GM21526 (cell line): ENCODE results near the gene CD180.

ENCODE experiments used
- ATAC-seq: cut with Tn5 transposase; IDR thresholded peaks from one replicate; pipeline ENCODE4 v1.9.1; 2021; ENCODE audit warnings: moderate library complexity; ENCODE audit not compliant: unreplicated experiment, low FRiP score

CD180 gene

DNA sequence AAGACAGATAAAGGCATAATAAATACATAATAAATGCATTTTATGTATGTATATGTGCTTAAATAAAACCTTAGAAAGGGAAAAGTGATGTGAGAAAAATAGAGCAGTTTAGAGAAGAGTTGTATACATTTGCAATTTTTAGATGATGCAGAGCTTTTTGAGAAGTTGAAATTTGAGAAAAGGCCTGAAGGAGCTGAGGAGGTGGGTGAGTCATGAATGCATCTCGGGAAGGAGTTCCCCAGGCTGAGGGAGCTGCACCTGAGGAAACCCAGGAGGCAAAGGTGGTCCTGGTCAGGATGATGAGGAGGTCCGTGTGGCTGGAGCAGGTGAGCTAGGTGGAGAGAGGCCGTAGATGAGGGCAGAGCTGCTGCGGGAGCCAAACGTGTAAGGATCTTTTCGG is 17.4 kb upstream of the CD180 start:
- no peak for ATAC-seq

DNA sequence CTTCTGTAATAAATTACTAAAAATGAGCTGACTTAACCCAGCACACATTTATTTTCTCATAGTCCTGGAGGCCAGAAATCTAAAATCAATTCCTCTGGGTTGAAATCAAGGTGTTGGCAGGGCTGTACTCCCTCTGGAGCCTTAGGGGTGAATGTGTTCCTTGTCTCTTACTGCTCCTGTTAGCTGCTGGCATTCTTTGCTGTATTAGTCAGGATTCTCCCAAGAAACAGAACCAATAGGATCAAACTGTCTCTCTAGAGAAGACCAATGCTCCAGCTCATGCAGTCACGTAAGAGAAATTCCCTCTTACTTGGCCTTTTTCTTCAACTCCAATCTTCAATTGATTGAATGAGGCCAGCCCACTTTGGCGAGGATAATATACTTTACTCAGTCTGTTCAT is 15.3 kb upstream of the CD180 start:
- no peak for ATAC-seq

DNA sequence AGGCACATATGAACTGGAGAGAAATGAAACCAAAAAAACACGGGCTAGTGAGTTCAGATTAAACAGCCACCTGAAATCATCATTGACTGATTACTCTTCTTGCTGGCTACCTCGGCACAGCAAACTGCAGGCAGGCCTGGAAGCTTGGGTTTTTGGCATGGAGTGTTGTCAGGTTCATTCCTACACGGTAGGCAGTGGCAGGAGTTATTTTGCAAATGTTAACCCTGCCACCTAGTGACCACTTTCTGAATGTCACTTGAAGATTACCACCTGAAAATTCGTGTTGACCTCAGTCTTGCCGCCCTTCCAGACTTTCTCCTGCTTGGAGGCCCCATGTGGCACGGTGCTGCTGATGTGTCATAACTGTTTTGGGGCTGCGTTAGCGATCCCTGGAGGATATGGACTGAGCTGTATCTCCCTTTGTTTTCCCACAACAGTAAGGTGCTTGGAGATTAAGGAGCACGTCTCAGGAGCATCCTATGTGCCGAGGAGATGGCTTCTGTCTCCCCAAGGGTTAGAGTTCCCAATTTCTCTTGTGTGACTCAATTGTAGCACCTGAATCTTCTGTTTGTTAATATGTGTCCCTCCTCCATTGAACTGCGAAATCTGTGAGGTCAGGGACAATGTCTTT is 12.7 kb upstream of the CD180 start:
- no peak for ATAC-seq

DNA sequence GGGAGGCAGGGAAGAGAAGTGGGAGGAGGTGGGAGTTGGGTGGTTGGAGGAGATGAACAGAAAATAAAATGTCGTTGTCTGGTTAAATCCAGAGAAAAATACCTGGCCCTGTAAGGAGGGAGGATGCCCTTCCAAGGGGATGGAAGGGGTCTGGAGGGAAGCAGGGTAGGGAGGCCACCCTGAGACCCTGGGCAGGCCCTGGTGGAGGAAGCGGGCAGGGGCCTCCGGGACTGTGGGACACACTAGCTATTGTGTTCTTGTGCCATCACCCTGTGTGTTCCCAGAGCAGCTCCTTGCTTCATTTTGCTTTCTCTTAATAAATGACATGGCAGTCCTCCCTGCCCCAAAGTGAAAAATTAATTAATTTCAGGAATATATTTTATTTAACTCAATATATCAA is 11.8 kb upstream of the CD180 start:
- no peak for ATAC-seq

DNA sequence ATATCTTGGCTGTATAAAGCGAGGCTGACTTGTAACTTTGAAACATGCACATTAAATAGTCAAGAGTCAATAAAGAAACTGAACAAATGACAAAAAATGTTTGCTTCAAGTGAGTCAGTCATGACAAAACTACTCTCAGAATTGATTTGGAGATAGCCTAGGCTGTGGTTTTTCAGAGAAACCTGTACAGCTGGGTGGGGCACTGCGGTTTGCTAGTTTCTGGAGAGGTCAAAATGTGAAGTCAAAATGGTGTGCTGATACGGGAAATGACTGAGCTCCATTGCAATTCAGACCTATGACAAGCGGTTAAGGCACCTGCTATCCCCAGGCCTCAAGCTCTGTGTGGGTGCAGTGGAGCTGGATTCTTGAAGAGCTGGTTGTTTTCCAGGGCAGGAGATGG is 10.3 kb upstream of the CD180 start:
- peak; percentile 82 for ATAC-seq

DNA sequence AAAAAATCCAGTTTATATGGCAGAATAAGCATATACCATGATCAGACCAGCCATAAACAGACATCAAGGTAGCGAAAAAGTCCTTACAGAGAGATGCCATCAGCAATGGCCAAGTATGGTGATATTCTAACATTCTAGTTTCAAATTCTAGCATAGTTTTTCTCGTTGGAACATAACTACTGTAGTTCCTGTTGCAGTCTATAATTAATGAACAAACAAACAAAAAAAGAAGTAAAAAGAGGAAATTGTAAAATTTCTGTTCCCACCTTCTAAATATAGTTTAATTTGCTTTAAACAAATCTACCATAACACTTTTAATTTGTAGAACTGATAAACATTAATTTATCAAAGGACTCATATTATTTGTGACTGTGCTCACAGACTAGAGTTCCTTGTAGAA is 9.9 kb upstream of the CD180 start:
- no peak for ATAC-seq

DNA sequence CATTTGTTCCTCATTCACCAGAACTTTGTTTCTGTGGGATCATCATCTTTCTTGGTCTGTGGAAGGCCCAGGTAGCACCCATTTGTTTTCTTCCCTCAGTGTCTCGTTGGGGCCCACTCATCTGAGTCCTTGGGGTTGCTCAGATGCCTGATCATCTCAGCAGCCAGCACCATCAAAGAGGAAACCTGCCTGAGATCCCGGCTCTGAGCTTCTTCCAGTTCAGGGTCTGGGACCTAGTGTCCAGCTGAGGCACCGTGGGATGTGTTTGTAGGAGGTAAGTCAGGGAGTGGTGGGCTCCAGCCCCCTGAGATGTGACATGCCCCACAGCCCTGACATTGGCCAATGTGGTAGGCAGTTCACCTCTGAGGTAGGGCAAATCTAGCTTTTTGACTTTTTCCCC is 9.4 kb upstream of the CD180 start:
- no peak for ATAC-seq

DNA sequence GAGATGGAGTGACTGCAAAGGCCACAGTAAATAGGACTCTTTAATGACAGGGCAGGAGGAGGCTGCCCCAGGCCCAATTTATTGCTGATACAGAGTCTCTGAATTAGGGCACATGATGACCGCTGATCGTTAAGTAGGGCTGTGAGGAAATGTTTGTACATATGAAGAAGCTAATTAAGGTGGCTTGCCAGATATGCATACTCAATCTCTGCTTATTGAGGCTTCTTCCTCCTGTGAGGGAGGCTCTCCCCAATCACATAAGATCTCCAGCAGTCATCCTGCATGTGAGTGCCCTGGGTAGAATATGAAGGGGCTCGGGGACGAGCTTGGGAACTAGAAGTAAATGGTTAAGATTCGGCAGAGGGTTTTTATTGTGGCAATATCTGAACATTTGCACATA is 8.2 kb upstream of the CD180 start:
- ATAC-seq, result no peak

DNA sequence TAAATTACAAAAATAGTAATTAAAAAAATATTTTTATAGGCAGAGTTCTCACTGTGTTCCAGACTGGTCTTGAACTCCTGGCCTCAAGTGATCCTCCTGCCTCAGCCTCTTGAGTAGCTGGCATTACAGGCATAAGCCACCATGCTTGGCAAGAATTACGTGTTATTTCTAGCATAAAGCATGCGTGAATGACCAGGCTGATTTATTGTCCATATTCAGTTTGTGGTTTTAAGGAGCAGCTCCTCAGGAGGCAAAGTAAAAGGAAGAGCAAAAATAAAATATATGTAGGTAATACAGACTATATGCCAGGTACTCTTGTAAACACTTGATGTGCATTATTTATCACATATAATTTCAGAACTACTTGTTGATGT is 7.1 kb upstream of the CD180 start:
- ATAC-seq, result no peak

DNA sequence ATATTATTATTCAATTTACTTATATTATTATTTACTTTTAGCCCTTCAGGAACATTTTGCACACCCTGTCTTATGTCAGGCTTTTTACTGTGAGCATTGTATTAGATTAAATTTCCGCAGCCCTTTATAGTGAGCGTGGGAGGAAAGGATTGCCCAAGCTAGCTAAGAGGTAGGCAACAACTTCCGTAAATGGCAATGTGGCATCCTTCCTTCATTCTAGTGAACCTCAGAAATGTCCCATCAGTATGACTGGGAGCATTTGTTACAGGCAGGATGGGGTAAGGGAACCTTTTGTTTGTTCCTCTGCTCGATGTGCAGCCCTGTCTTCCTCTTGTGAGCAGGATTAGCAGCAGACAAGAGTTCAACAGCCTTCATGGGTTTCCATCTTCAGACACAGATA is 6.2 kb upstream of the CD180 start:
- ATAC-seq, result no peak

DNA sequence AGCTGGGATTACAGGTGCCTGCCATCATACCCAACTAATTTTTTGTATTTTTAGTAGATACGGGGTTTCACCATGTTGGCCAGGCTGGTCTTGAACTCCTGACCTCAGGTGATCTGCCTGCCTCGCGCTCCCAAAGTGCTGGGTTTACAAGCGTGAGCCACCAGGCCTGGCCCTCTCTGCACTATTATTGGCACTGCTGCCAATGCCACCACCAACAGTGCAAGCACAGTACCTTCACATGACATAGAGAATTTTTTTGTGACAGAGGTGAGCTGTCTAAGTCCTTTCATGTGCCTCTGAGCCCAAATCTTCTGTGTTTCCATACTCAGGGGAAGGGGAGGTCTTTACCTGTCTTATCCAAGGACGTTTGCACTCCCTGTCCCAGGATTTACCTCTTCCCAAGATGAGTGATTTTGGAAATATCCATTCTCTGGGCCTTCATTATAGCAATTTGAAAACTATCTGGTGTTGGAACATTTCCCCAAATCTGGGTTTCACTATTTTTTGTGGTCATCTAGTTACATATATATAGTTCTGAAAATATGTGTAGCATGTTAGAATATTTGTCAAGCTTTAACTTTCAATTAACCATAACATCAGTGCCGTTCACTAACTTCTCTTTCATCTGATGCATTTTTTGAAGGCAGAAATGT is 5.4 kb upstream of the CD180 start:
- no peak for ATAC-seq

DNA sequence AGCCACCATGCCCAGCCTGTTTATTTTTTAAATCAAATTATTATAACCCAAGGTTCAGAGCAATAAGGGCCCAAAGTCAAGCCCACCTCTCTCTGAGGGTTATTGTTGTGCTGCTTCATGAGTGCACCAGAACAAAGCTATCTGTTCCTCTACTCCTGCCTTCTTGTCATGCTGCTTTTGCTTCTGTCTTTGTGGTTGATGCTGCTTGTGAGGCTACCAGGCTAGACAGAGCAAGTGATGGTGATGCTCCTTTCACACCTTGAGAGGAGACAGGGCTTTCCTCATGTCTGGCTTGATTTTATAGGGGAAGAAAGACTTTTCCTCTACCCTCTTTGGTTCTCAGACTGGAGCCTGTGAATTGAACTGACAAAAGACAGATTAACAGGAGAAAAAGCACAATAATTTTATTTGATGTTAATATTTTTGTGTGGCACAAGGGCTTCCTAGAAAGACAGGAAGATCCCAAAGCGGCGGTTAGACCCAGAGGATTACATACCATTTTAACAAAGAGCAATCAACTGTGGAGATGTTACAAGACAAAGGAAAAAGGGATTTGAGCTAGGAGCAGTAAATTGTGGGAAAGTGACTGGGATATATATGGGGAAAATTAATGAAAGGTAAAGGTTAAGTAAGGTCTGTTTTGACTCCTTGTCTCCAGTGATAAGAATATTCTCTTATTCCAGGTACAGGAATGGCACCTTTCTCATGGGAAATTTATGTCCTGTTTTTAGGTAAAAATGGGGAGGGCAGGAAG is 4.4 kb upstream of the CD180 start:
- ATAC-seq, result no peak

DNA sequence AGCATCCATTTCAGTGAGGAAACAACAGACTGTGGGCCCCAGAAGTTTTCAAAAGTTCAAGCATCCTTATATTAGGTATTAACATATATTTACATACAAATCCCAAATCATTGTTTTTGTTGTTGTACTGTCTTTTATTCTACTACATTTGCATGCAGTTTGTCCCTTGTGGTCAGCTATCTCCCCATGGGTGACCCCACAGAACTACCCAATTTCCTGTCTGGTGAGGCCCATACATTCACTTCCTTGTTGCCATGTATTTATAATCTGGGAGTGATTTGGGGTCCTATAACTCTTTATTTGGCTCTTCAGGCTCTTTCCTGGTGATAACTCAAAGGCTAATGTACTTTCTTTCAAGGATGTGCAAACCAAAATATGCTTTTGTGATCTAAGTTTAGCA is 3.3 kb upstream of the CD180 start:
- no peak for ATAC-seq

DNA sequence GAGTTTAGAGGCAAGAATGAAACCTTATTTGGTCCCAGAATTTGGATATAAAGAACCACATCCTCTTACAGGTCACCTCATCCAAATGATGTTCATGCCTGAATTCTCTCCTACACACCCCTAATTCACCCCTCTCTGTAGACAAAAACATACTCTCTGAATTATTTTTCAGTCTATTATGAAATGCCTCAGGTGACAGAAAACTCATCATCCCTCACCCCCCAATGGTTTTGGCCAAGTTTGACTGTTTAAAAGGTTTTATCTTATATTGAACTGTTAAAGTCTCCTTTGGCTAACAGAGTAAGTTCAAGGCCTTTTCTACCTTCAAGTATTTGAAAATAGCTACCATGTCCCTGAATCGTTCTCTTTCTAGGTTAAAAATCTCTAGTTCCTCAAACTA is 2.3 kb upstream of the CD180 start:
- no peak for ATAC-seq

DNA sequence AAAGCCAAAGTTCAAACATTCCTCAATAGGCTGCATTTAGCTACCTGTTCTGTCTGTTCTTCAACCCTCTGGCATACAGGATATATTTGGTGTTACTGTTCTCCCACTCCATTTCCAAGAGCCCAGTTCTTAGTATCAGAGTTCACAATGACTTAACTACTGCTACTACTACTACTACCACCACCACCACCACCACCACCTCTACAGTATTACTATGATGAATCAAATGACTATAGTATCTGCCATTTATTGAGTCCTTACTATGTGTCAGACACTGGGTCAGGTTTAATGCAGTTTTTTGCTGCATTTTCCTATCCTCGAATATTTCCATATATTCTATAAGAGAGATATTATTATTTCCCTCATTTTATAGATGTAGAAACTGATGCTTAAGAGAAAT is 937 bp upstream of the CD180 start:
- no peak for ATAC-seq

DNA sequence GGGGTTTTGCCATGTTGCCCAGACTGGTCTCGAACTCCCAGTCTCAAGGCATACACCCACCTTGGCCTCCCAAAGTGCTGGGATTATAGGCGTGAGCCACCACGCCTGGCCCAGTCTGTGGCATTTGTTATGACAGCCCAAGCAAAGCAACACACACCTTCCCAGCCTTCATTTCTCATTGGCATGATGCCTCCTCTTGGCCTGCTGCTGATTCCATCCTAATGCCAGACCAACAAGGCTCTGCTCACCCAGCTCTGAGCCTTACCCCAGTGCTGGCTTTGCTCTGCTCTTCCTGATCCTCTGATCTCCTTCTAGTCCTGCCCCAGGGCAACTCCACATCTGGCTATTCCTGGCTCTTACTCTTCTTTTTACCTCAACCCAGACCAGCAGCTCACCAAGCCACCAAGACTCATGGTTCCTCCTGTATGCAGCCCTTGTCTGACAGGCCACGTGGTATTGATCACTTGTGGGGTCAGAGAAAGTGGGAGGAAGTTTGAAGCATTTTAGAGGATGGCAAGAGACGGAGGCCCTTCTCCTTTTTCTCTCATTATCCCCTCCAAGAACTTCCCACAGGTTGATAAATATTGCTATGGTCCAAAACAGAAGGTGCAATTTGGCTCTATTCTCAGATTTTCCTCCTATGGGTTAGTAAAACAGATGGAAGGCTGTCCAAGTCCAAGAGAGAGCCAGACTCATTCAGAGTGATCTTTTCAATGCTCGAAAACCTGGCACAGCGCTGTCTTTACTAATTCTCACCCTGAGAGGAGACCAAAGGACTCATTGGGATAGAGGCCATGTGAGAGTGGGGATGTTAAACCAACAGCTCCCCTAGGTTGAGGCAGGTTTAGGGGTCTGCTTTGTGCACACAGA is 958 bp downstream of the CD180 start:
- no peak for ATAC-seq

DNA sequence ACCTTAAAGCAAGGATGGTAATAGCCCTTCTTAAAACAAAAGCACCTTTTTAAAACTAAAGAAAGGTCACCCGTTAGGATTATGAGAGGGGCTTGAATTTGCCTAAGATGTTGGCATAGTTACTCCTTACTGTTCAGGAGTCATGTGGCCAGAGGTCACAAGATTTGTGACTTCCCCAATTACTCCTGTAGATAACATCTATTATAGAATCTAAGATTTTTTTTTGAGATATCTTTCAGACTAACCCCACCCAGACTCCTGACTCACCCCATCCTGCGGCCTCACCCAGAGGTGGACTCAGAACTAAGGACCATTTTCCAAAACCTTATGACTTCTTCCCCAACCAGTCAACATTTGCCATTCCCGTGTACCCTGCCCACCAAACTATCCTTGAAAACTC is 2.4 kb downstream of the CD180 start:
- no peak for ATAC-seq

DNA sequence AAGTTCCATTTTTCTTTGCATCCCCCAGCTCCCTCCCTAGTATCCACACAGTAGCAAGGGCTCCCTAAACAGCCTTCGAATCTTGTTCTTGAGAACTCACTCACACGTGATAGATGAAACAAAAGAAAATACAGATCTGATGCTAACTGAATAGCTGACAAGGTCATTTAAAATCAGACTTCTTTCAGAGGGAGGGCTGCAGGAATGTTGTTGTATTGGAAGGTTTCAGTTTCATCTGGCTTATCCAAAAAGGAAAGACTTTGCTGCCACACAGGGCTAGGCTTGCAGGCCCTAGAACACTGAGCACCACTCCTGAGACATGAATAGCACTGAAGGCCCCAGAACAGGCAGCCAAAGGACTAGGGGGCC is 3.2 kb downstream of the CD180 start:
- no peak for ATAC-seq

DNA sequence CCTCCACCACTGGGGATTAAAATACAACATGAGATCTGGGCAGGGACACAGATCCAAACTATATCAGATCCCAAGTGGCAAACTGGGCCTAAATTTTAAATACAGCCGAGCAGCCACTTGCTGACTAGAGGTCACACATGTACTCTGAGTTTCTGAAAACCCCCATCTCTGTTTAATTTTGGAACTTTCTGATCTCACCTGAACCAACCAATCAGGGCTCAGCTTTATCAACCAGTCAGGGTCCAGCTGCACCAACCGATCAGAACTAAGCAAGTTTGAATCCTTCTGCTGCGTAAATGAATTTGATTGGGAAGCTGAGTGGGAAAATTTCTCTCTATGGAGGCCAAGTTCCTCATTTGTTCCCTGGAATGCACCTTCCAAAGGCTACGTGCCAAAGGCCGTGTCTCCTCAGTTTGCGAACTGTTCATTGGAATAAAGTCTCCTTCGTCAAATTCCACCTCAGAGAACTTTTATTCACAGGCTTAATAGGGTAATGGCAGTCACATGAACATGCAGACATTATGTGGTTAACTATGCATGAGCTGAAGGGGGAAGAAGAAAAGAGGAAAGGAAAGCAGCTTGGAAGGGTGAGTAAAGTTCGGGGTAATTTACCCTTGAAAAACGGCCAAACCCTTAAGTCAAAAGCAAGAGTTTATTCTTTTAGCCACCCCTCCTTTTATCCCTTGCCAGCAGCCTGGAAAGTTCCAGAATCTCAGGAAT is 3.7 kb downstream of the CD180 start:
- no peak for ATAC-seq

DNA sequence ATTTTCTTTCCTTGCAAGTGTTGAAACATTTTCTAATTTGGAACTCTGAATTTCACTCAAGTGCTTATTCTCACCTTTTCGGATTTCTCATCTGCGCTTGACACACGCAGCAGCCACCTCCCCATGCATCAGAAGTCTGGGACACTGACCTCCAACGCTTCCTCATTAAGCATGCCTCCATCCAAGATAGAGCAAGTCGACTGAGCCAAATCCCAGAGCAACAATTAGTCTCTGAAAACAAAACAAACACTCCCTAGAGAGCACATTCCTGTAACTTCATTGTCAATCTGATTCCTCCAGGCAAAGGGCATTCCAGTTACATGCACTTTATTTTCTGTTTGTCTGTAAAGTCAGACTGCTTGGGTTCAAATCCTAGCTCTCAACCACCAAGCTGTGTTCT is 5.7 kb downstream of the CD180 start:
- ATAC-seq, result no peak

DNA sequence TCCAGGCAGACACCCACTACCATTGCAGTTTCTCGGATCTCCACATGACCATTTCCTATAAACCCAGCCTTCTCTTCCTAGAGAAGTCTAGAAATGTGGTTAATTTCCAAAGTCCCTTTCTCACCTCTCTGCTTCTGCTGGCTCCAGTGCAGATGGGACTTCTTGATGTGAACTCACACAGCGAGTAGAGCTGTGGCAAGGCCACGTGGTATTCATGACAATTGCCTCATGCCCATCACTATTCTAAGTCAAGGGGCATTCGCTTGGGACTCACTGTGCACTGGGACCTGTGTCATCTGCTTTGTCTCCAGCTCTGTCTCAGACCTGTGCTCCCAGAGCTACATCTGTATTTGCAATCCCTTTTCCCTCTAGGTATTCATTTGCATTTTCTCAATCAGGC is 6.2 kb downstream of the CD180 start:
- no peak for ATAC-seq
